ENCODE results near the gene CALML5.
A peak's percentile ranks its signal among the peaks of the same experiment; 100 is the strongest.

CALML5 gene

DNA sequence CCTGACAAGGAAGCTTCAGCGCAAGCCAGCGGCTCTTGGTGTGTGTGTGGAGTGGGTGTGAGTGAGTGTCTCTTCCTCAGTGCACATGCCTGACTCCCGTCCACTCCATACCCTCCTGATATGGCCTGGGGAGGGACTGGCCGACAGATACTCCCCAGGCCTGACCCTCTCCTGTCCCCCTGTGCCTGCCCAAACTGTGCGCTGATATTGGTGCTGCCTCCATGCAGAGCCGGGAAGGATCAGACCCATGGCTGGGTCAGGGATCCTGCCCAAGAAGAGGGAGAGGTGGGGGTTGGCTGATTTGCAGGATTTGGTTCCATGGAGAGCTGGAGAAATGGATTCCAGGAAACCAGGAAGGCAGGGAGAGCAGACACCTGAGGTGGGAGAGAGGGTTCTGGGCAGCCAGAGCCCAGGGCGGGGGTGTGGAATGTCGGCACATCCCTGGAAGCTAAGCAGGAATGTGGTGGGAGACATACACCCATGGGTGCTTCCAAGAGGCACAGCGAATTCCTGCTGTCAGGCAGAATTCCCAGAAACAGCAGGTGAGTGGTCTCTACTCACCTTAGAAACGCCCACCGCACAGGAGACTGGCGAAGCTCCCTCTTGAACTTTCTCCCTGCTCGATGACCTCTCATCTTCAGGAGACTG, 6.3 kb downstream of the CALML5 start:
- H3K27me3 ChIP-seq (ENCODE audit: insufficient read depth, low read length, poor library complexity, severe bottlenecking) = no peaks in the 10 kb centered on the region
- no peak overlapping the region for H3K4me3 ChIP-seq (ENCODE audit: low read length, poor library complexity, severe bottlenecking)
- no peaks in the 10 kb centered on the region for H3F3A ChIP-seq (ENCODE audit: low read depth)
- no peaks in the 10 kb centered on the region for H3K9me2 ChIP-seq (replicated peaks; ENCODE audit: low read depth, low read length)
- H3K4me2 ChIP-seq (ENCODE audit: low read depth, low read length, poor library complexity, severe bottlenecking) = no peak overlapping the region
- TF ChIP-seq EZH2phosphoT487 (IDR thresholded peaks at IDR 0.05; ENCODE audit: borderline replicate concordance) = no peak
- TF ChIP-seq, protein P1, sequence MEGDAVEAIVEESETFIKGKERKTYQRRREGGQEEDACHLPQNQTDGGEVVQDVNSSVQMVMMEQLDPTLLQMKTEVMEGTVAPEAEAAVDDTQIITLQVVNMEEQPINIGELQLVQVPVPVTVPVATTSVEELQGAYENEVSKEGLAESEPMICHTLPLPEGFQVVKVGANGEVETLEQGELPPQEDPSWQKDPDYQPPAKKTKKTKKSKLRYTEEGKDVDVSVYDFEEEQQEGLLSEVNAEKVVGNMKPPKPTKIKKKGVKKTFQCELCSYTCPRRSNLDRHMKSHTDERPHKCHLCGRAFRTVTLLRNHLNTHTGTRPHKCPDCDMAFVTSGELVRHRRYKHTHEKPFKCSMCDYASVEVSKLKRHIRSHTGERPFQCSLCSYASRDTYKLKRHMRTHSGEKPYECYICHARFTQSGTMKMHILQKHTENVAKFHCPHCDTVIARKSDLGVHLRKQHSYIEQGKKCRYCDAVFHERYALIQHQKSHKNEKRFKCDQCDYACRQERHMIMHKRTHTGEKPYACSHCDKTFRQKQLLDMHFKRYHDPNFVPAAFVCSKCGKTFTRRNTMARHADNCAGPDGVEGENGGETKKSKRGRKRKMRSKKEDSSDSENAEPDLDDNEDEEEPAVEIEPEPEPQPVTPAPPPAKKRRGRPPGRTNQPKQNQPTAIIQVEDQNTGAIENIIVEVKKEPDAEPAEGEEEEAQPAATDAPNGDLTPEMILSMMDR (conservative IDR thresholded peaks at IDR 0.05; ENCODE audit: low read length) = no peak
- H3K79me2 ChIP-seq (ENCODE audit: insufficient read depth, low read length) = no peaks in the 10 kb centered on the region
- H3K9me3 ChIP-seq (ENCODE audit: insufficient read depth, low read depth, low read length) = no peaks in the 10 kb centered on the region
- peaks cover 6% of the 10 kb centered on the region for H3K4me1 ChIP-seq (ENCODE audit: insufficient read depth, low read length, poor library complexity, severe bottlenecking)
- H3K36me3 ChIP-seq (ENCODE audit: insufficient read depth, low read length) = no peaks in the 10 kb centered on the region
- H2AFZ ChIP-seq (ENCODE audit: low read length) = no peak overlapping the region
- H4K20me1 ChIP-seq (ENCODE audit: insufficient read depth, low read length, poor library complexity, severe bottlenecking) = no peaks in the 10 kb centered on the region
- no peak overlapping the region for H3K9ac ChIP-seq (ENCODE audit: low read depth, low read length, poor library complexity, severe bottlenecking)

DNA sequence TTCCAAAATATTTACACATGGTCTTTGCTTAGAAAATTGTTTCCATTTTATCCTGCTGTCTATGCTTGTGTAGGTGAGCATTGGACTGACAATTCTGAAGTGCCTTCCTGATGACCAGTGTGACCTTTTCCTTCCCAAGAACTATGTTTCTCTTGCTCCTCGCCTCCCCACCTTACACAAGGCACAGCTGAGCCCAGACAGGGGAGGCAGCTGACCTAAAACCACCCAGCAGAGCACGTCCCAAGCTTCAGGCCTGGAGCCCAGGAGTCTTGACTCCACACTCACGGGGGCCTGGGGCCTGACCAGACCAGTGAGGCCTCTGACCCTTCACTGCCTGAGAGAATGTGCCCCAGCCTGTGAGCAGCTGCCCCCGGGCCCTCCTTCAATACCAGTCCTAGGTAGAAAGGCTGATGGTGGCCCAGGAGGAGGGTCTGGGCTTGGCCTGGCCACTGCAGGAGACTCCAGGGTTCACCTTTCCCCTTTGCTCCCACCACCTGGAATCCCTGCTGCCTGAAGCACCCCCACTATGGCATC, 7.0 kb downstream of the CALML5 start:
- H4K20me1 ChIP-seq (ENCODE audit: insufficient read depth, low read length, poor library complexity, severe bottlenecking) = no peaks in the 10 kb centered on the region
- TF ChIP-seq EZH2phosphoT487 (IDR thresholded peaks at IDR 0.05; ENCODE audit: borderline replicate concordance) = no peak
- TF ChIP-seq, protein P1 (conservative IDR thresholded peaks at IDR 0.05; ENCODE audit: low read length) = no peak
- no peaks in the 10 kb centered on the region for H3K27me3 ChIP-seq (ENCODE audit: insufficient read depth, low read length, poor library complexity, severe bottlenecking)
- H3K79me2 ChIP-seq (ENCODE audit: insufficient read depth, low read length) = no peaks in the 10 kb centered on the region
- H2AFZ ChIP-seq (ENCODE audit: low read length) = no peak overlapping the region
- H3F3A ChIP-seq (ENCODE audit: low read depth) = no peaks in the 10 kb centered on the region
- no peaks in the 10 kb centered on the region for H3K9me2 ChIP-seq (replicated peaks; ENCODE audit: low read depth, low read length)
- H3K4me1 ChIP-seq (ENCODE audit: insufficient read depth, low read length, poor library complexity, severe bottlenecking) = peaks cover 6% of the 10 kb centered on the region
- H3K9me3 ChIP-seq (ENCODE audit: insufficient read depth, low read depth, low read length) = no peaks in the 10 kb centered on the region
- no peak overlapping the region for H3K4me2 ChIP-seq (ENCODE audit: low read depth, low read length, poor library complexity, severe bottlenecking)
- no peaks in the 10 kb centered on the region for H3K36me3 ChIP-seq (ENCODE audit: insufficient read depth, low read length)
- no peak overlapping the region for H3K4me3 ChIP-seq (ENCODE audit: low read length, poor library complexity, severe bottlenecking)
- H3K9ac ChIP-seq (ENCODE audit: low read depth, low read length, poor library complexity, severe bottlenecking) = no peak overlapping the region

DNA sequence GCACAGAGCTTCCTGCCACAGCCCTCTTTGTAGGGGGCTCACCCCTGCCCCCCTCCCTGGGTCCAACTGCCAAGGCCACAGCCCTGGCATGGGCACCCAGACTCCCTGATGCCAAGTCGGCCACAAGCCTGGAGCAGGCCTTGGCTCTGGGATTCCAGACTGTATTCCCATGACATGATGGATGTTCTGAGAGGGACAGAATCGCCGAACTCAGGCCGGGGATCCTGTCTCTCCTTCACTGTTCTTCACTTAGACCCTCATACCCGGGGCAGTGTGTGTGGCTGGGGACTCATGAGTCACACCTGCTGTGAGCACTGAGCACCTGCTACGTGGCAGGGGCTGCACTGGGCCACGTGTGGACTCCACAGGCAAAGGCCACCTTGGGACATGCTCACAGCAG, 7.9 kb downstream of the CALML5 start:
- Histone ChIP-seq H3K36me3 (ENCODE audit: insufficient read depth, low read length) (no peaks in the 10 kb centered on the region), H2AFZ (ENCODE audit: low read length) (no peak overlapping the region), H3K4me2 (ENCODE audit: low read depth, low read length, poor library complexity, severe bottlenecking) (peak overlapping the region; percentile 0), H3K9ac (ENCODE audit: low read depth, low read length, poor library complexity, severe bottlenecking) (no peak overlapping the region), H3K9me3 (ENCODE audit: insufficient read depth, low read depth, low read length) (no peaks in the 10 kb centered on the region), H3K79me2 (ENCODE audit: insufficient read depth, low read length) (no peaks in the 10 kb centered on the region), H3K9me2 (replicated peaks; ENCODE audit: low read depth, low read length) (no peaks in the 10 kb centered on the region), H3F3A (ENCODE audit: low read depth) (no peaks in the 10 kb centered on the region), H3K4me1 (ENCODE audit: insufficient read depth, low read length, poor library complexity, severe bottlenecking) (peaks cover 6% of the 10 kb centered on the region), H3K27me3 (ENCODE audit: insufficient read depth, low read length, poor library complexity, severe bottlenecking) (no peaks in the 10 kb centered on the region), H4K20me1 (ENCODE audit: insufficient read depth, low read length, poor library complexity, severe bottlenecking) (no peaks in the 10 kb centered on the region), H3K4me3 (ENCODE audit: low read length, poor library complexity, severe bottlenecking) (no peak overlapping the region)
- TF ChIP-seq, protein P1 (conservative IDR thresholded peaks at IDR 0.05; ENCODE audit: low read length) = no peak
- TF ChIP-seq EZH2phosphoT487 (IDR thresholded peaks at IDR 0.05; ENCODE audit: borderline replicate concordance) = no peak
